Body of pancreas (tissue), 4 donors: ENCODE results near the gene CPXM2. TPM values are rescaled to one million over a fixed set of nuclear protein-coding genes. Genes with fewer than 3 reads are reported as not detected.

Source experiments
- ATAC-seq: fragments of 150-250 bp; one replicate; pipeline ENCODE4 v1.9.1; 2016
- DNase-seq, 4 donors: peaks; one replicate each; pipeline ENCODE4 v3.0.0-alpha.2; 2019
- H3K27ac ChIP-seq, 4 donors: fragments of 200-600 bp; sonication (generic); 1 replicate in 3 of 4; 2 replicates in 1 of 4; pipeline versions ENCODE4 v1.5.1 to v1.6.1; 2016 to 2019; ENCODE audit warnings: mild to moderate bottlenecking in 1 of 4, mixed read lengths in 1 of 4, moderate library complexity in 1 of 4
- H3K27me3 ChIP-seq, 2 donors: fragments of 200-600 bp; sonication (generic); one replicate each; pipeline ENCODE4 v1.6.0; 2016; ENCODE audit warnings: mild to moderate bottlenecking in 1 of 2
- H3K36me3 ChIP-seq, 2 donors: fragments of 200-600 bp; sonication (generic); replicated peaks in 1 of 2; 2 replicates each; pipeline ENCODE4 v1.5.1; 2016; ENCODE audit warnings: low read depth in 2 of 2; ENCODE audit not compliant: insufficient read depth in 1 of 2
- H3K4me1 ChIP-seq: fragments of 200-600 bp; sonication (generic); one replicate; pipeline ENCODE4 v1.6.0; 2016
- H3K4me3 ChIP-seq, 2 donors: fragments of 200-600 bp; sonication (generic); 1 replicate in 1 of 2; 2 replicates in 1 of 2; pipeline ENCODE4 v1.5.1; 2016 to 2019
- H3K9me3 ChIP-seq, 3 donors: fragments of 200-600 bp; sonication (generic); 1 replicate in 2 of 3; 2 replicates in 1 of 3; pipeline ENCODE4 v1.5.1; 2016
- POLR2A ChIP-seq, 3 donors: fragments of 450-650 bp; IDR thresholded peaks; one replicate each; pipeline ENCODE4 v1.6.1; 2016; ENCODE audit warnings: antibody characterized with exemption in 3 of 3, mild to moderate bottlenecking in 2 of 3
- WGBS, 2 donors: methylation state at CpG; one replicate each; pipeline ENCODE4 v1.1.5; 2017; 5-methylcytosine and 5-hydroxymethylcytosine counted together
- intact Hi-C: fragments of 100-400 bp; cut with DNase I; formaldehyde crosslinking; loops from one replicate; pipeline ENCODE4 v1.15.1; 2023
- total RNA-seq, 2 donors: library from RNA; depleted of rRNA; stranded (reverse); fragments of >200 nt; gene quantifications; one replicate each; pipeline ENCODE4 v1.1.0, GENCODE V29; 2016
- TF ChIP-seq, protein P1 (sequence below), 7 experiments: fragments of 450-650 bp in 4 of 7; fragments of 200-600 bp in 3 of 7; sonication (generic) in 3 of 7; IDR thresholded peaks; one replicate each; pipeline ENCODE4 v1.5.1; 2016 to 2019; ENCODE audit warnings: antibody characterized with exemption in 7 of 7

CPXM2 gene
- total RNA-seq, 2 donors from 2014 or later: 4.2 to 8.2 TPM

DNA sequence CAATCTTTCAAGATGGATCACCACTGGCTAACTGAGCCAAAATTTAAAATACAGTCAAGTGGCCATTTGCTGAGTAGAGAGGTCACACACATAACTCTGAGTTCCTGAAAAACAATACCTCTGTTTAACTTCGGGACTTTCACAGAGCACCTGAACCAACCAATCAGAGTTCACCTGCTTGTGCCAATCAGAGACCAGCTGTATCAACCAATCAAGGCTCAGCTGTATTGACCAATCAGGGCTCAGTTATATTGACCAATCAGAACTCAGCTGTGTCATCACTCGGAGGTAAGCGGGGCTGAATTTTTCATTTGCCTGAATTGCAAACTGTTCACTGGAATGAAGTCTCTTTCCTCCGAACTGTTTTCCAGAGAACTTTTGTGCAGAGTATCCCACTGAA lies 10.0 kb upstream of the CPXM2 start:
- WGBS, 2 donors: 78 to 82% methylated on average over 4 of the region's 4 CpGs
- intact Hi-C loops: no loop called here
- DNase-seq (no peak), ATAC-seq (no peak)
- TF ChIP-seq POLR2A (IDR thresholded peaks at IDR 0.05): no peak
- TF ChIP-seq, protein P1, sequence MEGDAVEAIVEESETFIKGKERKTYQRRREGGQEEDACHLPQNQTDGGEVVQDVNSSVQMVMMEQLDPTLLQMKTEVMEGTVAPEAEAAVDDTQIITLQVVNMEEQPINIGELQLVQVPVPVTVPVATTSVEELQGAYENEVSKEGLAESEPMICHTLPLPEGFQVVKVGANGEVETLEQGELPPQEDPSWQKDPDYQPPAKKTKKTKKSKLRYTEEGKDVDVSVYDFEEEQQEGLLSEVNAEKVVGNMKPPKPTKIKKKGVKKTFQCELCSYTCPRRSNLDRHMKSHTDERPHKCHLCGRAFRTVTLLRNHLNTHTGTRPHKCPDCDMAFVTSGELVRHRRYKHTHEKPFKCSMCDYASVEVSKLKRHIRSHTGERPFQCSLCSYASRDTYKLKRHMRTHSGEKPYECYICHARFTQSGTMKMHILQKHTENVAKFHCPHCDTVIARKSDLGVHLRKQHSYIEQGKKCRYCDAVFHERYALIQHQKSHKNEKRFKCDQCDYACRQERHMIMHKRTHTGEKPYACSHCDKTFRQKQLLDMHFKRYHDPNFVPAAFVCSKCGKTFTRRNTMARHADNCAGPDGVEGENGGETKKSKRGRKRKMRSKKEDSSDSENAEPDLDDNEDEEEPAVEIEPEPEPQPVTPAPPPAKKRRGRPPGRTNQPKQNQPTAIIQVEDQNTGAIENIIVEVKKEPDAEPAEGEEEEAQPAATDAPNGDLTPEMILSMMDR (IDR thresholded peaks at IDR 0.05): no peak
- no peaks in the 10 kb centered on the region for H3K9me3 ChIP-seq
- H3K4me3 ChIP-seq: no peak overlapping the region
- no peaks in the 10 kb centered on the region for H3K27me3 ChIP-seq
- no peaks in the 10 kb centered on the region for H3K36me3 ChIP-seq
- H3K27ac ChIP-seq: no peak overlapping the region
- H3K4me1 ChIP-seq: no peaks in the 10 kb centered on the region

DNA sequence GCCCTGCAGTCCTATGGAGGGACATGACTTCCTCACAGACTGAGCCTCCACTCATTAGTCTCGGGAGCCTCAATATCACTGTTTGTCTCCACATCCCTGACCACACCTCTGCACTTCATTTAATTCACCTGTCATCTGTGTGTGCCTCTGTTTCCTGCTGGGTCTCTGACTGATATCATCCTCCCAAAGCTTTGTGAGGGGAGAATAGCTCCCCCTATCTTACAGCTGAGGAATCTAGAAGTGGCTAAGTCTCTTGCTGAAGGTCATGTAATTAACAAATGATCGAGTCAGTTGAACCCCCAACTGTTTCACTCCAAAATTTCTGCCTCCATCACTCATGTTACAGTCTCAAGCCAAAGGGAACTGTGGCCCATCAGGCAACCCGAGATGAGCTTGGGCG lies 5.5 kb upstream of the CPXM2 start:
- intact Hi-C loops: no loop called here
- H3K27me3 ChIP-seq: no peaks in the 10 kb centered on the region
- no peak for DNase-seq
- no peak for ATAC-seq
- no peak overlapping the region for H3K27ac ChIP-seq
- WGBS, 2 donors: 53 to 60% methylated on average over 4 of the region's 4 CpGs
- H3K4me1 ChIP-seq: no peaks in the 10 kb centered on the region
- H3K36me3 ChIP-seq: no peaks in the 10 kb centered on the region
- TF ChIP-seq, protein P1 (IDR thresholded peaks at IDR 0.05): no peak
- TF ChIP-seq POLR2A (IDR thresholded peaks at IDR 0.05): no peak
- H3K9me3 ChIP-seq: no peaks in the 10 kb centered on the region
- H3K4me3 ChIP-seq: no peak overlapping the region

DNA sequence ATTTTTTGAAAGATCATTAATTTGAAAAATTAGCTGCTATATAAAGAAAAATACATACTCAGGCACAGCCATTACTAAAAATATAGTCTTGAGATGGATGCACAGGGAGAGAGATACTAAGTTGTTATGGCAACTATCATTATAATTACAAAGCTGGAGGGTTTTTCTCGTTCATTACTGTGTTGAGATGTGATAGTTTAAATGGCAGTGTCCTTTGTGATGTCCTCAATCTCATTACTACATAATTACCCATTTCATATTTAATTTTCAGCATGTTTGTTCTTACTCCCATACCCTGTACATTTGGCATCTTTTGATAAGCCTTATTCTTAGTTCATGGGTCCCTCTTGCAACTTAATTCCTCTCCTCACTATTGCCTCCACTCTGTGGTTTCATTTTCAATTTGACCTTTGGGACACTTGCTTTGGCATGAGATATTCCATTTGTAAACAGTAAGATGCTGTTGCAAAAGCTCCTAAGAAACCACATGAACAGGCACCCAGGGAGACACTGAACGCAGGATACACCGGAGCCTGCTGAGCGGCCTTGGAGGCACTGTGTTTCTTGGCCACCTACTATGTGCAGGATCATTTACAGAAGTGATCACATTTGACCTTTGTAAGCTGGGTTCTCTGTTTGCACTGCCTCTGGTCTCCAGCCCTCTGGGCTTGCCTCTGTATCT lies 4.8 kb upstream of the CPXM2 start:
- H3K9me3 ChIP-seq: no peaks in the 10 kb centered on the region
- H3K27me3 ChIP-seq: no peaks in the 10 kb centered on the region
- no peaks in the 10 kb centered on the region for H3K4me1 ChIP-seq

DNA sequence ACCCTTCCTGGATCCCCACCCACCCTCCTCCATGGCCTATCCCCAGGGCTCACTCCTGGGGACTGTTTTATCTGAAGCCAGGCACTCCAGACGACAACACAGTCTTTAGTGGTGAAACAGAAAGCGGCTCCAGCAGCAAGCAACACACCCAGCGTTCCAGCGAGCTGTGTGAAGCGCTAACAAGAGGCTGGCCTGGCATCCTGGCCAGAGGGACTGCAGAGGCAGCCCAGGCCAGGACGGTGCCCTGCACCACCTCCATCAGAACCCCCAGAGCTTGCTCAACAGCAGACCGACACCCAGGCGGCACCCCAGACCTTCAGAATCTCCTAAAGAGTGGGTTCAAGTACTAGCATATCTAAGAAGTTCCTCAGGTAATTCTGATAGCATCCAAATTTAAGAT lies 2.0 kb upstream of the CPXM2 start:
- TF ChIP-seq, protein P1 (IDR thresholded peaks at IDR 0.05): no peak
- TF ChIP-seq POLR2A (IDR thresholded peaks at IDR 0.05): no peak
- intact Hi-C loops: no loop called here
- WGBS, 2 donors: 64 to 85% methylated on average over 5 to 8 of the region's 8 CpGs
- DNase-seq (no peak), ATAC-seq (no peak)
- H3K4me3 ChIP-seq: no peak overlapping the region
- no peak overlapping the region for H3K27ac ChIP-seq
- H3K4me1 ChIP-seq: no peaks in the 10 kb centered on the region
- H3K36me3 ChIP-seq: no peaks in the 10 kb centered on the region
- H3K27me3 ChIP-seq: no peaks in the 10 kb centered on the region
- H3K9me3 ChIP-seq: no peaks in the 10 kb centered on the region

More for the DNA sequence above, 4.8 kb upstream of the CPXM2 start:
- no peak for DNase-seq
- intact Hi-C loops: no loop called here
- WGBS, 2 donors: 41 to 42% methylated on average over 4 of the region's 4 CpGs
- no peaks in the 10 kb centered on the region for H3K36me3 ChIP-seq
- TF ChIP-seq, protein P1 (IDR thresholded peaks at IDR 0.05): no peak
- TF ChIP-seq POLR2A (IDR thresholded peaks at IDR 0.05): no peak
- ATAC-seq: no peak
- H3K4me3 ChIP-seq: no peak overlapping the region
- H3K27ac ChIP-seq: no peak overlapping the region

DNA sequence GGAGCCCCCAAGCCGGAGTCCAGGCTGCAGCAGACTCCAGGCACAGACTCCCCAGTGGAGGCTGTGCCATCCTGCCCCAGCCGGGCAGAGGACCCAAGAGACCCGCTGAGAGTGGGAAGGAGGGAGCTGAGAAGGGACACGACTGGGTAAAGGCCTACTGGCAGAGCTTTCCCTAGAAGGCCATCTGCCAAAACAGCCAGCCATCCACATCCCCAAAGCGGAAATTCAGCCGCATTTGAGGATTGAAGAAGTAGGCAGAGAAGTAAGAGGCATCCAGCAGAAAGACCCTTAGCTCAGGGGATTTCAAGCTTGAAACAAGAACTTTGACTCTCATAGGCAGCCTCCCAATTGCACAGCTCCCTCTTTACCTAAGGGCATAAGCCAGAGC lies 857 bp downstream of the CPXM2 start:
- Histone ChIP-seq H3K27me3 (no peaks in the 10 kb centered on the region), H3K4me1 (no peaks in the 10 kb centered on the region), H3K9me3 (no peaks in the 10 kb centered on the region), H3K27ac (no peak overlapping the region), H3K4me3 (no peak overlapping the region), H3K36me3 (no peaks in the 10 kb centered on the region)
- ATAC-seq (no peak), DNase-seq (no peak)
- intact Hi-C loops: no loop called here
- no peak for TF ChIP-seq POLR2A (IDR thresholded peaks at IDR 0.05)
- TF ChIP-seq, protein P1 (IDR thresholded peaks at IDR 0.05): no peak
- 31 to 36% methylated on average over 6 of the region's 6 CpGs for WGBS, 2 donors
